GM04504 (cell line): ENCODE data around the gene CCDC57.

Experiments used
- DNase-seq: peaks from one replicate; pipeline ENCODE4 v3.0.0-alpha.2; 2012; ENCODE audit warnings: low read depth

CCDC57 gene

GRCh38 chr17:82121660-82122629 lies 90.7 kb downstream of the CCDC57 start:
- no peak for DNase-seq

- DNase-seq = no peak
Observed at GRCh38 chr17:82121246-82121645, 91.4 kb downstream of the CCDC57 start.

GRCh38 chr17:82120148-82120547 lies 92.5 kb downstream of the CCDC57 start:
- DNase-seq = no peak

DNA sequence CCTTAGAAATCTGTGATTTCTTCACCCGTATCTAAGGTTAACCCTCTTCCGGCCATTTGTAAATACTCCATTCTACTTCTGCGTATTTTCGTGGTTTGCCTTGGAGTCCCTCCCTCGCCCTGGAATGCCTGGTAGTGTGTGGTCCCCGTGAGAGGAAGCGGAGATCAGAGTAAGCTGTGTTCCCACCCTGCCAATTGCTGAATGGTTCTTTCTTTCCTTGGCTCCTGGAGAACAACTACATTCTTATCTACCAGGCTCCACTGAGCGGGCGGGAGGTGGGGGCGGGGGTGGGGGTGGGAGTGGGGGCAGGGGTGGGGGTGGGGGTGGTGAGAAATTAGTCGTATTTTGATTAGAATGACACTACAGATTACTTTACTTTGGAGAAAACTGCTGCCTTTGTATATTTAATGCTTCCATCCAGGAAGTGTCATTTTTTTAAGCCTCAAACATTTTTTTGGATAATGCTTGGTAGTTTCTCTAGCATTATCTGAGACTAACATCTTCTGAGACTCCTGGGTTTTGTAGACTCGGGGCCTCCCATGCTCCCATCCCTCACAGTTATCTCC lies 93.7 kb downstream of the CCDC57 start:
- DNase-seq = no peak

DNA sequence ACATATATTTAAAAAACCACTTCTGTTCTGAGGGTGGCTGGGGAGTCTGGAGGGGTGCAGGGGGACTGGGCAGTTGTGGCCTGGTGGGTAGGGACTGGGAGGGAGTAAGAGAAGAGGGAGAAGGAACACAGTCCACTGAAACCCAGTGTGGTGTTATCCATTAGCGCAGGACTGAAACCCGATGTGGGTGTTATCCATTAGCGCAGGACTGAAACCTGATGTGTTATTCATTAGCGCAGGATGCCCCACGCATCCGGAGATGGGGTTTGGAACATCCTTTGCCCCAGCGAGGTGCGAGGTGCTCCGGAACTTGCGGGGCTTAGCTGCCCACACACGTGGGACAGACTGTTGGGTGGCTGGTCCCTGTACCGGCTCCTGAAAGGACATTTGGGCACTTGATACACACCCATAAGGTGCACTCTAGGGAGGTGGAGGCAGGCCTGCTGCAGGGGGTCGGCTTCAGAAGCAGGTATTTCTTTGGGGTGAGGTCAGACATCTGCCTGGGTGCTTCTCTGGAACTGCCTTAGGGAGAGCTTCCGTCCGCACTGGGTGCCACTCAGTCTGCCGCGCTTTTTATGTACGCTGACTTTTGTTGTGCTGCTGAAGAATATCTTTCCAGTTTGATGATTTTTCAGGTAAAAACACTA lies 94.4 kb downstream of the CCDC57 start:
- no peak for DNase-seq

- DNase-seq = no peak
Observed at GRCh38 chr17:82117139-82118090, 95.2 kb downstream of the CCDC57 start.

- no peak for DNase-seq
Observed at GRCh38 chr17:82116246-82116645, 96.4 kb downstream of the CCDC57 start.

DNA sequence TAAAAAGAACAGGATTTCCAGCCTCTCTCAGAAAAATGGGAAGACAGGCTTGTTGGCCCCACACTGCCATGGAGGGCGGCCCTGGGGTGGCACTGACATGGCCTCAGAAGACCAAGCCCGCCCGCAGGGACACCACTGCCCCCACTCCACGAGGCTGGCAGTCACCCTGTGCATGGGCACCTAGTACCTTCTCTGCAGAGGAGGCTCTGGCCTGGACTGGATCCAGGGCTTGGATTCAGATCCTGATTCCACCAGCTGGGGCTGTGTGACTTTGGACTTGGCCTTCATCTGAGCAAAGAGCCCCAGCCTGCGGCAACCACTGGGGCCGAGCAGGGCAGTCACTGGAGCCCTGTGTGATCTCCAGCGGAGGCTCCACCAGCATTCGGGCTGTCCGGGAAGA lies 97.8 kb downstream of the CCDC57 start:
- no peak for DNase-seq

DNA sequence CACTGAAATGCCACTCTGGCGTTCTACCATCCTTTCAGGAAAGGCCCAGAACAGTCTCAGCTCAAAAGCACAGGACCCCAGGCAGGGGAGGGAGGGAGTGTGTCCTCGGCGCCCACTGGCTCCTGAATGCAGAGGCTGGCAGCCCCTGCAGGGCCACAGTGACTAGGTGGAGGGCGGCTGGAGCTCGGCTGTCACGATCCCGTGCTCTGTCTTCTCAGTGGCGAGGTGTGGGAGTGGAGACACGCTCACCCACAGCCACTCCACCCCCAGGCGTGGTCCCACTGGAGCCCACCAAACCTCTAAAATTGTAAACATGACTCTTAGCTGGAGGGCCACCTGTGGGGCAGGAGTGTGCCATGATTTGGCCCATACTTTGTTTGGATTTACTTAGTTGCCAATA lies 98.2 kb downstream of the CCDC57 start:
- DNase-seq = no peak

- DNase-seq = no peak
Observed at GRCh38 chr17:82113941-82114340, 98.7 kb downstream of the CCDC57 start.

- no peak for DNase-seq
Observed at GRCh38 chr17:82113422-82113821, 99.2 kb downstream of the CCDC57 start.

- no peak for DNase-seq
Observed at GRCh38 chr17:82112914-82113311, 99.7 kb downstream of the CCDC57 start.

- no peak for DNase-seq
Observed at GRCh38 chr17:82112181-82112913, 100.3 kb downstream of the CCDC57 start.

DNA sequence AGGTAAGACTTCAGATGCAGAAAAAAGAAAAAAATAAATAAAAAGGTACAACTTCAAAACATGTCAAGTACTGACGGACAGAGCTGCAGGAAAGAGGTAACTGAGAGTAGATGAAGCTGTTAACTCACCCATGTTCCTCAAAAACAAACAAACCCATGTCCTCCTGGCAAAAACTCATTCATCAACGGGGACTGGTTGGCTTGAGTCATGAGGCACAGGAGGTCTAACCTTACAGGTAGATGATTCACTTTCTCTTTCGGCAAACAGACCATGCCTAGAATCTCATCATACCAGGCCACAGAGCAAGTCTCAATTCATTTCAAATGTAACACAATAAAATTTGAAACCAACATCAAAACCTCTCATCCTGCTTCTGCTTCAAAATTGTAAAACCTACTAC lies 102.3 kb downstream of the CCDC57 start:
- no peak for DNase-seq

DNA sequence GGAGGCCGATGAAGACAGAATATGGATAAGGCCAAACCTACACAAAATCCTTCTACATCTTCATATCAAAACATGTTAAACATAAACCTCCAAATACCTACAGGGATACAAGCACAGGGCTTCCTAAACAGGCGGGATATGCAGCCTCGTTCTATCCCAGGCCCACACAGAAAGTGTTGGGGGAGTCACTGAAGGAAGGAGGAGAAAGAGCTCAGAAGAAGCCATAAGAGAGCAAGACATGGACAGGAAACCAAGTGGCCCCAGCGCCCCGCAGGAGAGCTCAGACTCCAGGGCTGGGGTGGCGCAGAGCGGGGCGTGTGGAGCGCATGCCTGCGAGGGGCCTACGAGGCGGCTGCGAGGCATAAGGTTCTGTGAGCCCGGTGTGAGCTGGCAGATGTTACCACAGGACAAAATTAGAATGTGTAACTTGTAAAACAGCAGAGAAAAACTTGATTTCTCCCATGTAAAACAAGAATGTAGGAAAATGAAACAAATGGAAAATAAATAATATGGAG lies 103.6 kb downstream of the CCDC57 start:
- DNase-seq = no peak

DNA sequence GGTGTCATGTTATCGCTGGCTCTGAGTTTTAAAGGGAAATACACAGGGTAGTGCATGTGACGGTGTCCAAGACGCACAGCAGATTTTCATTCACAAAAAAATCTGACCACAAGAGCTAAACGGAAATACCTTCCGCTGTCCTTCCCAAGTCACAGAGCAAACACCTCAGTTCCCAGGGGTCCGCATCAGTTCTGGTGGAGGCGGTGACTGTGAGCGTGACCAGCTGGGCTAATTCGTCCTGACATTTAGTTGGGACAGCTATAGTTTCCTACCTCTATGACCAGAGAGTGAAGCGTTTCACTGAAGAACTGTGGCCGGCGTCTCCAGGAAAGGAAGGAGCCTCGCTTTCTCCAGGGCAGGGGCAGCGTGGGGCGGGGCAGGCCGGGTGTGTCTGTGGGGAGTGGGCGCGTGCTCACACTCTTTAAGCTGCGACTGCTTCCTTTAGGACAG lies 104.1 kb downstream of the CCDC57 start:
- no peak for DNase-seq

DNA sequence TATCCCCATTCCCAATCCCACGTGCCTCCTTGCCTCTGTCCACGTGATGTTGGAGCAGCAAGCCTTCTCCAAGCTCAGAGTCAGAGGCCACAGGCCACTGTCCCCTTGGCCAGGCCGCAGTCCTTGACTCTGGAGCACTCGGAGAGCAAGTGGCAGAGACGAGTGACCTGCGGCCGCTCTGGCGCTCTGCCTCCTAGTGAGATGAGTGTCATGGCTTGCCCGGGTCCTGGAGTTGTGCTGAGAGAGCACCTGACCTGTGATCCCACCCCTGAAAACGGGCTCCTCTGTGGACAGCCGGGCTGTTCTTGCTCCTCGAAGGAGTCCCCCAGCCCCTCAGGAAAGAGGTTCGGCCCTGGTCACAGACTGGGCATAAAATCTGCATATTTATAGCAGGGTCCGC lies 104.6 kb downstream of the CCDC57 start:
- DNase-seq = no peak

- DNase-seq = no peak
Observed at GRCh38 chr17:82107341-82107860, 105.2 kb downstream of the CCDC57 start.

GRCh38 chr17:82106688-82107305 lies 105.8 kb downstream of the CCDC57 start:
- DNase-seq = no peak
